ENCODE results near the gene OR14K1. TPM values are rescaled to one million over a fixed set of nuclear protein-coding genes. Genes with fewer than 3 reads are reported as not detected.
"Not testable (repeated sequence)": the region's sequence is repeated elsewhere in the genome, so short reads cannot be mapped to it uniquely, and the experiment has no call there.

Gene OR14K1
- total RNA-seq, 4 donors from 2014 or later: not detected

GRCh38 chr1:247747616-247748015 lies 9.2 kb downstream of the OR14K1 start:
- Histone ChIP-seq H3K27me3 (no peaks in the 10 kb centered on the region), H3K4me3 (no peak overlapping the region), H3K36me3 (no peaks in the 10 kb centered on the region), H3K9me3 (peaks cover 0 to 16% (median 2%) of the 10 kb centered on the region in 4 donors), H3K27ac (replicated peaks in 1 of 4) (no peak overlapping the region), H3K4me1 (no peaks in the 10 kb centered on the region)
- no peak for DNase-seq (ENCODE audit: extremely low spot score)
- intact Hi-C loops (cut with DNase I): no loop called here
- 92% methylated on average over 7 of the region's 7 CpGs for WGBS
- TF ChIP-seq POLR2AphosphoS5 (IDR thresholded peaks at IDR 0.05) (no peak), EP300 (IDR thresholded peaks at IDR 0.05) (no peak), POLR2A (IDR thresholded peaks at IDR 0.05; ENCODE audit: low read depth) (no peak)
- TF ChIP-seq, protein P1, sequence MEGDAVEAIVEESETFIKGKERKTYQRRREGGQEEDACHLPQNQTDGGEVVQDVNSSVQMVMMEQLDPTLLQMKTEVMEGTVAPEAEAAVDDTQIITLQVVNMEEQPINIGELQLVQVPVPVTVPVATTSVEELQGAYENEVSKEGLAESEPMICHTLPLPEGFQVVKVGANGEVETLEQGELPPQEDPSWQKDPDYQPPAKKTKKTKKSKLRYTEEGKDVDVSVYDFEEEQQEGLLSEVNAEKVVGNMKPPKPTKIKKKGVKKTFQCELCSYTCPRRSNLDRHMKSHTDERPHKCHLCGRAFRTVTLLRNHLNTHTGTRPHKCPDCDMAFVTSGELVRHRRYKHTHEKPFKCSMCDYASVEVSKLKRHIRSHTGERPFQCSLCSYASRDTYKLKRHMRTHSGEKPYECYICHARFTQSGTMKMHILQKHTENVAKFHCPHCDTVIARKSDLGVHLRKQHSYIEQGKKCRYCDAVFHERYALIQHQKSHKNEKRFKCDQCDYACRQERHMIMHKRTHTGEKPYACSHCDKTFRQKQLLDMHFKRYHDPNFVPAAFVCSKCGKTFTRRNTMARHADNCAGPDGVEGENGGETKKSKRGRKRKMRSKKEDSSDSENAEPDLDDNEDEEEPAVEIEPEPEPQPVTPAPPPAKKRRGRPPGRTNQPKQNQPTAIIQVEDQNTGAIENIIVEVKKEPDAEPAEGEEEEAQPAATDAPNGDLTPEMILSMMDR (IDR thresholded peaks at IDR 0.05): no peak

DNA sequence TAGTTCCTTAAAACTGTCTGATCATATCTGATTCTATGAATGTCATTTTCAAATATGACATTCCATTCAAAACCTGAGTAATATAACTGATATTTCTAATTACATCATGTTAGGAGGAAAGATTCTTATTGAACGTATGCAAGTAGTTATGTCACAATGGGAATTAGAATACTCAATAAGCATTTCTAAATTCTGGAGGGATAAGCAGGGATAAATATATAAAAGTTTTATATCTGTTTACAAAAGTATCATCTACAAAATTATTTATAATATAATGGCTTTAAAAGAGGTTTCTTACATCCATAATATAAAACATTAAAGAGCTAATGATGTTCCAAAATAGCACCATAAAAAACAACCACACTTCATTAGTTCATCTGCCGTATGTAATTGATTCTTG lies 9.6 kb downstream of the OR14K1 start, which contains the start of gene OR14A2:
Gene OR14A2 (minus strand): TSS at position 101 of the 400 bp plus-strand sequence.
- Histone ChIP-seq H3K27ac (replicated peaks in 1 of 4) (no peak within 1 kb of the TSS), H3K9me3 (peaks cover 0 to 16% (median 2%) of the 10 kb centered on the region in 4 donors), H3K4me3 (no peak within 1 kb of the TSS), H3K27me3 (no peaks in the 10 kb centered on the region), H3K36me3 (no peaks in the 10 kb centered on the region), H3K4me1 (no peaks in the 10 kb centered on the region)
- no peak for TF ChIP-seq EP300 (IDR thresholded peaks at IDR 0.05)
- no peak for TF ChIP-seq POLR2A (IDR thresholded peaks at IDR 0.05; ENCODE audit: low read depth)
- intact Hi-C loops (cut with DNase I): no loop called here
- no peak for DNase-seq (ENCODE audit: extremely low spot score)
- 85% methylated on average over 2 of the region's 2 CpGs for WGBS

DNA sequence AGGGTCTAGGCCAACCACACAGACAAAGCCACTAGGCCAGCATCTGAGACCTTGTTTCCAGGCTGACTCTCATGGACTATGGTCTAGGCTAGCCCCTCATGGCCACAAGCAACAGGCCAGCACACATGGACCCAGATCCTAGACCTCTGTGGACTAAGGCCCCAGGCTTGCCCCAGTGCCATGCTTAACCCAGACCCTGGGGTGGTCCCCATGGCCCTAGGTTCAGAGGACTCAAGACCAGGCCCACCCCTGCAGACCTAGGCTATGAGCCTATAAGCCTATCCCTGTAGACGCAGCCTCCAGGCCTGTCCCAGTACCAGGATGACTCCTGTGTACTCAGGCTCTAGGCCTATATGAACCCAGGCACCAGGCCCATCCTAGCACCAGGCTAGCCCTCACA lies 11.5 kb downstream of the OR14K1 start:
- Histone ChIP-seq H3K36me3 (no peaks in the 10 kb centered on the region), H3K4me3 (no peak overlapping the region), H3K27me3 (no peaks in the 10 kb centered on the region), H3K9me3 (peaks cover 0 to 16% (median 2%) of the 10 kb centered on the region in 4 donors), H3K27ac (replicated peaks in 1 of 4) (no peak overlapping the region), H3K4me1 (no peaks in the 10 kb centered on the region)
- intact Hi-C loops (cut with DNase I): no loop called here
- TF ChIP-seq POLR2A (IDR thresholded peaks at IDR 0.05; ENCODE audit: low read depth) (no peak), EP300 (IDR thresholded peaks at IDR 0.05) (no peak), POLR2AphosphoS5 (IDR thresholded peaks at IDR 0.05) (no peak)
- TF ChIP-seq, protein P1 (IDR thresholded peaks at IDR 0.05): no peak
- 50% methylated on average over 1 of the region's 1 CpG for WGBS
- no peak for DNase-seq (ENCODE audit: extremely low spot score)

DNA sequence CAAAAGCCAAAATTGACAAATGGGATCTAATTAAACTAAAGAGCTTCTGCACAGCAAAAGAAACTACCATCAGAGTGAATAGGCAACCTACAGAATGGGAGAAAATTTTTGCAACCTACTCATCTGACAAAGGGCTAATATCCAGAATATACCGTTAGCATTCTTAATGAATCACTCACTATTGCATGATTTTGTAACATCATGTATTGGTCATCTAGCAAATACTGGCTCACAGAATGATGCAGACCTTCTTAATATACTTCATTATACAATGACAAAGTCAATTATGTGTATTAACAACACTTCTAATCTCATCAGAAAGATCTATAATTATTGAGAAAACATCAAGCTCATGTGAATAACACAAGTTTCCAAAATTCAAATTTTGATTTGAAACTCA lies 15.9 kb downstream of the OR14K1 start:
- H3K27ac ChIP-seq (replicated peaks in 1 of 4); H3K4me1 ChIP-seq; DNase-seq (ENCODE audit: extremely low spot score); H3K27me3 ChIP-seq; H3K36me3 ChIP-seq; H3K4me3 ChIP-seq; intact Hi-C loops (cut with DNase I): not testable (repeated sequence)
- 89% methylated on average over 1 of the region's 1 CpG for WGBS
- H3K9me3 ChIP-seq: peaks cover 0 to 14% (median 0%) of the 10 kb centered on the region in 4 donors

DNA sequence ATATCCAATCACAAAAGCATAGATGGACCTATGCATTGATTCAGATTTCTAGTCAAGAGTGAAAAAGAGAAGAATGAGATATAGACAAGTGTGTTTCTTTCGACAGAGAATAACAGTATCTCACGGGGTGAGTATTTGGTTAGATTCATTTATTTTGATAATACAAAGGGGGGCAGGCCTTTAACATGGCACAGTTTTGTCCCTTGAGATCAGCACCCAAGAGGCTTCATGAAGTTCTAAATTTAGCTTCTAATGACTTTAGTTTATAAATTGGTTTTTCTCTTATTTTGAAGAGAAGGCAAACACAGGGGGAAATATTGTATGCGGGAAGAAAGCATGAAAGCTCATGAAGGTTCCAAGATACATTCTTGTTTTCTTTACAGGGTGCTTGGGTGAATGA lies 22.0 kb downstream of the OR14K1 start, which contains the start of gene OR1C1:
Gene OR1C1 (minus strand): TSS at position 101 of the 400 bp plus-strand sequence. CDS start 2,150 bp downstream, outside the sequence.
- 88% methylated on average over 3 of the region's 3 CpGs for WGBS
- intact Hi-C loops (cut with DNase I): no loop called here
- no peaks in the 10 kb centered on the region for H3K36me3 ChIP-seq
- no peak for DNase-seq (ENCODE audit: extremely low spot score)
- no peak within 1 kb of the TSS for H3K4me3 ChIP-seq
- no peak within 1 kb of the TSS for H3K27ac ChIP-seq (replicated peaks in 1 of 4)
- H3K4me1 ChIP-seq: no peaks in the 10 kb centered on the region
- H3K27me3 ChIP-seq: no peaks in the 10 kb centered on the region
- TF ChIP-seq POLR2A (IDR thresholded peaks at IDR 0.05; ENCODE audit: low read depth): no peak
- TF ChIP-seq EP300 (IDR thresholded peaks at IDR 0.05): no peak
- no peak for TF ChIP-seq POLR2AphosphoS5 (IDR thresholded peaks at IDR 0.05)
- TF ChIP-seq, protein P1 (IDR thresholded peaks at IDR 0.05): no peak
- H3K9me3 ChIP-seq: no peaks in the 10 kb centered on the region

DNA sequence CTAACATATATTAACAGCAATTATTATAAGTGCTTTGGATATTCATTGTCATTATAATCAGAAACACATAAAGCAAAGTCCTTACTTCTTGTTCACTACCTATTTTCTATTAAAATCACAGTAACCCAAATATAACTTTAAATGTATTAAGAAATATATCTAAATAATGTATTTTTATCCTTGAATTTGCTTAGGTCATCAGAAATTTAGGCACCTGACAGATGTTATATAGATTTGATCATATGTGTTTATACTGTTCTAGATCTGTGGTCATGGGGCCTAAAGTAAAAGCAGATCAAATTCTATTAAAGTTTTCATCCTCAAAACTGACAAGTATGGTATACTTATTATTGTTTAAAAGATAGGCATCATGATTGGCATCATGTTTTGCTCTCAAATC lies 31.2 kb downstream of the OR14K1 start:
- Histone ChIP-seq H3K4me3 (no peak overlapping the region), H3K36me3 (no peaks in the 10 kb centered on the region), H3K4me1 (no peaks in the 10 kb centered on the region), H3K27ac (replicated peaks in 1 of 4) (no peak overlapping the region), H3K9me3 (no peaks in the 10 kb centered on the region), H3K27me3 (no peaks in the 10 kb centered on the region)
- TF ChIP-seq EP300 (IDR thresholded peaks at IDR 0.05): no peak
- TF ChIP-seq, protein P1 (IDR thresholded peaks at IDR 0.05): no peak
- TF ChIP-seq POLR2AphosphoS5 (IDR thresholded peaks at IDR 0.05): no peak
- no peak for TF ChIP-seq POLR2A (IDR thresholded peaks at IDR 0.05; ENCODE audit: low read depth)
- intact Hi-C loops (cut with DNase I): no loop called here
- no peak for DNase-seq (ENCODE audit: extremely low spot score)
